Upper lobe of left lung (tissue), 6 donors: ENCODE measurements around the gene MRNIP. TPM values are rescaled to one million over a fixed set of nuclear protein-coding genes. Genes with fewer than 3 reads are reported as not detected.

ENCODE experiments used
- ATAC-seq, 2 donors: fragments of 200-7000 bp; cut with Tn5 transposase; one replicate each; pipeline ENCODE4 v1.9.1; 2022; ENCODE audit warnings: mild to moderate bottlenecking in 2 of 2, moderate library complexity in 2 of 2; ENCODE audit not compliant: low FRiP score in 2 of 2
- DNase-seq, 2 donors: peaks; one replicate each; pipeline ENCODE4 v3.0.0-alpha.2; 2019 to 2020
- H3K27ac ChIP-seq, 4 donors: fragments of 200-600 bp; sonication (generic); one replicate each; pipeline ENCODE4 v1.5.1; 2016 to 2019
- H3K27me3 ChIP-seq, 4 donors: fragments of 200-600 bp; sonication (generic); one replicate each; pipeline ENCODE4 v1.5.1; 2017 to 2019
- H3K36me3 ChIP-seq, 4 donors: fragments of 200-600 bp; sonication (generic); one replicate each; pipeline ENCODE4 v1.5.1; 2016 to 2019
- H3K4me1 ChIP-seq, 4 donors: fragments of 200-600 bp; sonication (generic); one replicate each; pipeline ENCODE4 v1.5.1; 2018 to 2019
- H3K4me3 ChIP-seq, 4 donors: fragments of 200-600 bp; sonication (generic); one replicate each; pipeline ENCODE4 v1.5.1; 2017 to 2019; ENCODE audit warnings: mild to moderate bottlenecking in 2 of 4, moderate library complexity in 1 of 4
- H3K9me3 ChIP-seq, 4 donors: fragments of 200-600 bp; sonication (generic); one replicate each; pipeline ENCODE4 v1.5.1; 2018 to 2019
- EP300 ChIP-seq, 4 donors: sonication (generic); formaldehyde crosslinking; IDR thresholded peaks; one replicate each; pipeline ENCODE4 v1.5.1; 2017; ENCODE audit warnings: antibody characterized with exemption in 4 of 4, control low read depth in 2 of 4
- POLR2A ChIP-seq, 4 donors: fragments of 450-650 bp; IDR thresholded peaks; one replicate each; pipeline ENCODE4 v1.5.1; 2016 to 2017; ENCODE audit warnings: antibody characterized with exemption in 4 of 4, mild to moderate bottlenecking in 2 of 4
- POLR2AphosphoS5 ChIP-seq, 2 donors: sonication (generic); formaldehyde crosslinking; IDR thresholded peaks; one replicate each; pipeline ENCODE4 v1.5.1; 2017; ENCODE audit warnings: antibody characterized with exemption in 2 of 2
- WGBS, 2 donors: methylation state at CpG; one replicate each; pipeline ENCODE4 v1.1.5; 2017 to 2018; 5-methylcytosine and 5-hydroxymethylcytosine counted together
- total RNA-seq, 6 donors: library from RNA; depleted of rRNA in 4 of 6; stranded (reverse); fragments of >200 nt in 4 of 6; gene quantifications; one replicate each; pipeline versions ENCODE4 v1.1.0 to v1.2.1, GENCODE V29; 2016 to 2021
- TF ChIP-seq, protein P1 (sequence below), 6 experiments: fragments of 450-650 bp in 4 of 6; fragments of 200-600 bp in 2 of 6; sonication (generic) in 2 of 6; IDR thresholded peaks; one replicate each; pipeline ENCODE4 v1.5.1; 2016 to 2019; ENCODE audit warnings: antibody characterized with exemption in 6 of 6
- donor health status: DM: no; HTN: no; CAD: no; lungs with moderate emphysema.
- donor health status: DM: no; HTN: yes; CAD: no; lungs with severe emphysema.

Gene MRNIP
- total RNA-seq, 6 donors from 2014 or later: 20.7 to 142 (median 33.2) TPM

DNA sequence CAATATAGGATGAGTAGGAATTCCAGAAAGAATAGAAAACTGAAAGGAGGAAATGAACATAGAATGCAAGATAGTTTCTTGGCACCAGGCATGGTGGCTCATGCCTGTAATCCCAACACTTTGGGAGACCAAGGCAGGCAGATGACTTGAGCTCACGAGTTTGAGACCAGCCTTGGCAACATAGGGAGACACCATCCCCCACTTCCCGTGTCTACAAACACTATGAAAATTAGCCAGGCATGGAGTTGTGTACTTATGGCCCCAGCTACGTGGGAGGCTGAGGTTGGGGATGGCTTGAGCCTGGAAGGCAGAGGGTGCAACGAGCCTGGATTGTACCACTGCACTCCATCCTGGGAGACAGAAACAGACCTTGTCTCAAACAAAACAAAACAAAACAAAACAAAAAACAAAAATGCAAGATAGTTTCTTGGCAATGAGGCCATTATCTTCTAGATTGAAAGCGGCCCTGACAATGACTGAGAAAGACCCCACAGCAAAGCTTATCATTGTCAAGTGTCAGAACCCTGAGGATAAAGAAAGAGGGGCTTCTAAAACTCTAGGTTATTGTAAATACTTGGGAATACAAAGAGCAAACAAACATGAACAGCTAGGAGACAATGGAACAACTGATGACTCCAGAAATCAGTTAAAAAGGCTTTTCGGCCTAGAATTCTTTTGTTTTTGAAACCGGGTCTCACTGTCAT lies 28.7 kb downstream of the MRNIP start:
- peaks cover 78 to 96% (median 93%) of the 10 kb centered on the region in 4 donors for H3K36me3 ChIP-seq
- H3K4me1 ChIP-seq: peaks cover 15 to 43% (median 18%) of the 10 kb centered on the region in 4 donors
- H3K27ac ChIP-seq: no peak overlapping the region
- H3K9me3 ChIP-seq: no peaks in the 10 kb centered on the region
- no peak for DNase-seq
- WGBS, 2 donors: 86 to 94% methylated on average over 7 of the region's 7 CpGs
- no peak for ATAC-seq
- no peaks in the 10 kb centered on the region for H3K27me3 ChIP-seq
- no peak overlapping the region for H3K4me3 ChIP-seq
- TF ChIP-seq, protein P1, sequence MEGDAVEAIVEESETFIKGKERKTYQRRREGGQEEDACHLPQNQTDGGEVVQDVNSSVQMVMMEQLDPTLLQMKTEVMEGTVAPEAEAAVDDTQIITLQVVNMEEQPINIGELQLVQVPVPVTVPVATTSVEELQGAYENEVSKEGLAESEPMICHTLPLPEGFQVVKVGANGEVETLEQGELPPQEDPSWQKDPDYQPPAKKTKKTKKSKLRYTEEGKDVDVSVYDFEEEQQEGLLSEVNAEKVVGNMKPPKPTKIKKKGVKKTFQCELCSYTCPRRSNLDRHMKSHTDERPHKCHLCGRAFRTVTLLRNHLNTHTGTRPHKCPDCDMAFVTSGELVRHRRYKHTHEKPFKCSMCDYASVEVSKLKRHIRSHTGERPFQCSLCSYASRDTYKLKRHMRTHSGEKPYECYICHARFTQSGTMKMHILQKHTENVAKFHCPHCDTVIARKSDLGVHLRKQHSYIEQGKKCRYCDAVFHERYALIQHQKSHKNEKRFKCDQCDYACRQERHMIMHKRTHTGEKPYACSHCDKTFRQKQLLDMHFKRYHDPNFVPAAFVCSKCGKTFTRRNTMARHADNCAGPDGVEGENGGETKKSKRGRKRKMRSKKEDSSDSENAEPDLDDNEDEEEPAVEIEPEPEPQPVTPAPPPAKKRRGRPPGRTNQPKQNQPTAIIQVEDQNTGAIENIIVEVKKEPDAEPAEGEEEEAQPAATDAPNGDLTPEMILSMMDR (IDR thresholded peaks at IDR 0.05): no peak
- TF ChIP-seq POLR2AphosphoS5 (IDR thresholded peaks at IDR 0.05) (no peak), POLR2A (IDR thresholded peaks at IDR 0.05) (no peak), EP300 (IDR thresholded peaks at IDR 0.05) (no peak)

DNA sequence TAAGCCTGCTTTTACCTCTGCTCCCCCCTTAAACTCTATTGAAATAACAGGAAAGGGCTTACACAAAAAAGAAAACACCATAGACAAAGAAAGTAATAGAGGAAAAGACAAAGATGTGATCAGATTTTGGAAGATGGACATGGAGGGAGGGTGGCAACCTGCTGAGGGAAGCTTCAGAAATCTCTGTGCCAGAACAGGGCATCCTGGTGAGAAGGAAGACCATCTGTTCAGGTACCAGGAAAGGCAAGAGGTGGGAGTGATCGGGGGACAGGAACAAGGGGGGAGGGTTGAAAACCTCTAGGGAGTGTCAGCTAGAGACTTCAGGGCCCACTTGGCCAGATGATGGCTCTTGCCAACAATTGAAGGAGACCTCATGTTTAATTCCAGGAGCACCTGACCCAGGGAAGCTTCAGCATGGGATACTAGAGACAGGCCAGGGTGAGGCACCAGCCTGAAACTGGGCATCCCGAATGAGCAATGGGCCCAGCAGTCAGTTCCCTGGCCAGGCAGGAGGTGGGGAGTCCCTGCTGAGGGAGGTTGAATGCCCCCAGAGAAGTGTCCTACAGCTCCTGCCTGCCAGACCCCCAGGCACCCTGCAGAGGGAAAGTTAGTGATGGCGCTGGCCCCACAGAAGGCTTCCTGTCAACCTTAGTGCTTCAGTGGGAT lies 29.7 kb downstream of the MRNIP start:
- DNase-seq: no peak
- Histone ChIP-seq H3K4me1 (peaks cover 24 to 53% (median 27%) of the 10 kb centered on the region in 4 donors), H3K36me3 (peaks cover 85 to 100% (median 98%) of the 10 kb centered on the region in 4 donors), H3K27me3 (no peaks in the 10 kb centered on the region), H3K4me3 (no peak overlapping the region), H3K27ac (peak overlapping the region in 1 of 4 donors; percentile 23), H3K9me3 (no peaks in the 10 kb centered on the region)
- WGBS, 2 donors: 97 to 98% methylated on average over 3 of the region's 3 CpGs
- no peak for ATAC-seq
- TF ChIP-seq EP300 (IDR thresholded peaks at IDR 0.05): no peak
- TF ChIP-seq POLR2A (IDR thresholded peaks at IDR 0.05): no peak
- no peak for TF ChIP-seq POLR2AphosphoS5 (IDR thresholded peaks at IDR 0.05)
- TF ChIP-seq, protein P1 (IDR thresholded peaks at IDR 0.05): no peak

DNA sequence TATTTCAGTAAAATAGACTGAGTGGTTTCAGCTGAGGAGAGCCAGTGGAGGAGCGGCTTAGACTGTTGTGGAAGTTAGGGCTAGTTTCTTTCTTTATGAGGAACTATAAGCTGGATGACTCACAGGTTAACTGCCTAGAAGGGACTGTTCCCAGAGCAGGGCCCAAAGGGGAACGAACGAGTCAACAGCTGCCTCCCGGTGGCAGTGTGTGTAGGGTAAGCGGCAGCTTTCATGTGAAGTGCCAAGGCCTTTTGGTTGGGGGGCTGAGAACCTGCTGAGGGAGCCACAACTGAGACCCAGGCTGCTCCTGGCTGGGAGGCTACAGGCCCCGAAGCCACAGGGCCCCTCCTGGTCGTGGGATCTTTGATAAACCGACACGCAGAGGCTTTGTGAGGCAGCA lies 30.9 kb downstream of the MRNIP start:
- peak in 1 of 4 donors; percentile 12 for TF ChIP-seq POLR2A (IDR thresholded peaks at IDR 0.05)
- TF ChIP-seq POLR2AphosphoS5 (IDR thresholded peaks at IDR 0.05): no peak
- DNase-seq (peak in 1 of 2 donors; percentile 65), ATAC-seq (peak; percentile 71 to 77)
- H3K4me3 ChIP-seq: no peak overlapping the region
- no peaks in the 10 kb centered on the region for H3K27me3 ChIP-seq
- H3K4me1 ChIP-seq: peaks cover 30 to 58% (median 36%) of the 10 kb centered on the region in 4 donors
- peaks cover 79 to 99% (median 96%) of the 10 kb centered on the region in 4 donors for H3K36me3 ChIP-seq
- H3K27ac ChIP-seq: peak overlapping the region in 2 of 4 donors; percentile 14 to 27
- 73 to 74% methylated on average over 9 of the region's 9 CpGs for WGBS, 2 donors
- H3K9me3 ChIP-seq: no peaks in the 10 kb centered on the region

DNA sequence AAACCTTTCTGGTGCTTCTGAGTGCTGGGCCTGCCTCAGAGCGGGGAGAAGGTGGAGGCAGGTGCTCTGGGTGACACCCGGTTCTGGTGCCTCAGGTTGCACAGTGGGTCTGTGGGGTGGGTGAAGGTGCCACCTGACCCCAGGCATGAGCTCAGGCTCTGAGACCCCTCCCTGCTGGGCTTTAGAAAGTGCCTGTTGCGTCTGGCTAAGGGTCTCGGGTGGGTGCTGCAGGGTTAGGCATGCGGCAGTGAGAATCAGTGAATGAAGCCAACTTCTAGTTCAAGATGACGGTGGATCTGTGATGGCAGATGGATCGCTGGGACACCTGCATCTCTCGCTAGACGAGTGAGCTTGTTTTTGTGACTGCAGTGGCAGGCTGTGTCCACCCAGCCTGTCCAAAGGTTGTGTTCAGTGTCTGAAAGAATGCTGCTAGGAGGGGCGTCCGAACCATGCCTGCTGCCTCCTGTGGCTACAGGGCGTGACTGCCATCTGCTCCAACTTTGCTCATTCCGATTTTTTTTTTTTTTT lies 32.9 kb downstream of the MRNIP start:
- Histone ChIP-seq H3K36me3 (peaks cover 59 to 89% (median 78%) of the 10 kb centered on the region in 4 donors), H3K9me3 (no peaks in the 10 kb centered on the region), H3K4me1 (peaks cover 35 to 61% (median 46%) of the 10 kb centered on the region in 4 donors), H3K27me3 (no peaks in the 10 kb centered on the region), H3K27ac (peak overlapping the region in 1 of 4 donors; percentile 2), H3K4me3 (no peak overlapping the region)
- TF ChIP-seq, protein P1 (IDR thresholded peaks at IDR 0.05): peak in 1 of 6 experiments; percentile 5
- no peak for TF ChIP-seq EP300 (IDR thresholded peaks at IDR 0.05)
- WGBS, 2 donors: 82 to 85% methylated on average over 13 of the region's 13 CpGs
- DNase-seq (no peak), ATAC-seq (no peak)

DNA sequence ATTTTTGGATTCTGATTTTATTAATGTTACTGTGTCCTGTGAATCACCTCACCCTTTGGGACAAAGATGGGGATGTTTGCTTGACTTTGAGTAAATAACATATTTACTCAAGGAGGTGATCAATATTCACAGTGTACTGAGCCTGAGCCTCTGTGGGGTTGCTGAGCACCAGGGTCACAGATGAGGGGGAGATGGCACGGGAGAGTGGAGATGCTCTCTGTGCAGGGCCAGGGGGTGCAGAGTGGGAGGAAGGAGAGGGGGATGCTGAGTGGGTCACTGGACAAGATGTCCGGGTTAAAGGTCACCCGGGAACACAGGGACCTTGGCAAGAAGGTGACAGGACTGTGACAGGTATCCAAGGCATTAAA lies 33.9 kb downstream of the MRNIP start:
- Histone ChIP-seq H3K9me3 (no peaks in the 10 kb centered on the region), H3K4me1 (peaks cover 41 to 69% (median 54%) of the 10 kb centered on the region in 4 donors), H3K27me3 (no peaks in the 10 kb centered on the region), H3K27ac (peak overlapping the region in 1 of 4 donors; percentile 46), H3K4me3 (peak overlapping the region in 1 of 4 donors; percentile 99), H3K36me3 (peaks cover 57 to 80% (median 68%) of the 10 kb centered on the region in 4 donors)
- ATAC-seq (no peak), DNase-seq (no peak)
- no peak for TF ChIP-seq POLR2A (IDR thresholded peaks at IDR 0.05)
- TF ChIP-seq, protein P1 (IDR thresholded peaks at IDR 0.05): no peak
- TF ChIP-seq EP300 (IDR thresholded peaks at IDR 0.05): no peak
- TF ChIP-seq POLR2AphosphoS5 (IDR thresholded peaks at IDR 0.05): no peak
- 88 to 98% methylated on average over 3 of the region's 3 CpGs for WGBS, 2 donors
